PC-3 (cell line): ENCODE results near the gene U2AF1L4.

Experiments
- EZH2 ChIP-seq: fragments of 300-600 bp; sonication (generic); IDR thresholded peaks from one replicate; pipeline ENCODE4 v1.6.1; 2017; ENCODE audit warnings: antibody characterized with exemption, mild to moderate bottlenecking, low read length; ENCODE audit not compliant: unreplicated experiment
- EZH2phosphoT487 ChIP-seq: fragments of 300-600 bp; sonication (generic); IDR thresholded peaks from 2 replicates; pipeline ENCODE4 v1.6.1; 2018; ENCODE audit warnings: mild to moderate bottlenecking, antibody characterized with exemption, low read length, borderline replicate concordance

GRCh38 chr19:35732540-35733179 is 12.6 kb downstream of the U2AF1L4 start:
- TF ChIP-seq EZH2 (no peak), EZH2phosphoT487 (no peak)
